ENCODE results near the gene FABP2. TPM values are rescaled to one million over a fixed set of nuclear protein-coding genes. Genes with fewer than 3 reads are reported as not detected.
A peak's percentile ranks its signal among the peaks of the same experiment; 100 is the strongest.
"Not testable (repeated sequence)": the region's sequence is repeated elsewhere in the genome, so short reads cannot be mapped to it uniquely, and the experiment has no call there.

Gene FABP2
- total RNA-seq, 1 donor from 2014 or later, result 0.80 TPM

- no peak for DNase-seq (ENCODE audit: low spot score)
These were observed 8.7 kb downstream of the FABP2 start for GRCh38 chr4:119313237-119313636.

DNA sequence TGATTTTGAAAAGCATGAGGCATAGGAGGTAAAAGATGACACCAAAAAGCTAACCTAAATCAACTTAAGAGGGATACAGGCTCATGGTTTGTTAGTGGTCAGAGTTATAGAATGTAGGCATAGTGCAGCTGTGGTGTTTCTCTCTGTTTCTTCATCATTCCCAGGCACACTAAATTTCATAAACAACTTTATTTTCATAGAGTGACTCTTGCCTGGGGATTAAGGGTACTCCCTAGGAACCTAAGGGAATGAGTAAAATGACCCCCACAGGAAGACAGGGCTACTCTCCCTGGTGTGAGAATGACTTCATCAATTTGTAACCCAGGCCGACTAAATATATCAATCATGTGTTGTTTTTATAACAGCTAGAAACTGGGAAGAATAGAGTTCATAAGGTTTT is 11.1 kb downstream of the FABP2 start:
- DNase-seq (ENCODE audit: low spot score), result no peak

- no peak for DNase-seq (ENCODE audit: low spot score)
These were observed 14.3 kb downstream of the FABP2 start for GRCh38 chr4:119307606-119308005.

DNA sequence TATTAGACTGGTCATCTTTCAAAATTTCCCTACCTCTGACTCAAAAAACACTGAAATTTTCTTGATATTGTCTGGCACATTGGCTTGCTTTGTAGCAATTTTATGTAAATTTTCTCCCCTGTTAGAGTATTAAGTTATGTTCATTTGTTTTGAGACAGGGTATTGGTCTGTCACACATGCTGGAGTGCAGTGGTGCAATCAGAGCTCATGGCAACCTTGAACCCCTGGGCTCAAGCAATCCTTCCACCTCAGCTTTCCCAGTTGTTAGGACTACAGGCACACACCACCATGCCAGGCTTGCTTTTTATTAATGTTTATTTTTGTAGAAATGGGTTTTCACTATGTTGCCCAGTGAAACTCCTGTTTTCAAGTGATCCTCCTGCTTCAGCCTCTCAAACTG is 17.5 kb downstream of the FABP2 start:
- DNase-seq (ENCODE audit: low spot score), result no peak

DNA sequence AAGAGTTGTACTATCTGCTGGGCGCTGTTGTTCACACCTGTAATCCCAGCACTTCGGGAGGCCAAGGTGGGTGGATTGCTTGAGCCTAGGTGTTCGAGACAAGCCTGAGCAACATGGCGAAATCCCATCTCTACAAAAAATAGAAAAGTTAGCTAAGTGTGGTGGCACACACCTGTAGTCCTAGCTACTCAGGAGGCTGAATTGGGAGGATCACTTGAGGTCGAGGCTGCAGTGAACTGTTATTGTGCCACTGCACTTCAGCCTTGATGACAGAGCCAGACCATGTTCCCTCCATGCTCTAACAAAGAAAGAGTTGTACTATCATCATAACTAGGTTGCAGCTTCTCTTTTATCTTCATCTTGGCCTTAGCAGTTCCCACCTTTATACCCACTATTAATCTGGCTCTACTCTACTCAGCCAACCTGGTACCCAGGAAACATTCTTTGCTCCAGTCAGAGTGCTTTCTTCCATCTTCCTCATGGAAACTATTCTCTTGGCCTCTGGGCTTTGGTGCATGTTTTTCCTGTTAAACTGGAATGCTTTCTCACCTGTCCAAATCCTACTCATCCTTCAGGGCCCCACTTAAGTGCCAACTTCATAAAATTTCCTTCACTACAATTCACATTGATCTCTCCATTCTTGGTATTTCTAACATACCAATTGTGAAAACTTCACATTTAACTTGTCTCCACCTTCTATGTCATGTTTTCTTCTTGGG is 18.2 kb downstream of the FABP2 start:
- DNase-seq (ENCODE audit: low spot score), result no peak

DNA sequence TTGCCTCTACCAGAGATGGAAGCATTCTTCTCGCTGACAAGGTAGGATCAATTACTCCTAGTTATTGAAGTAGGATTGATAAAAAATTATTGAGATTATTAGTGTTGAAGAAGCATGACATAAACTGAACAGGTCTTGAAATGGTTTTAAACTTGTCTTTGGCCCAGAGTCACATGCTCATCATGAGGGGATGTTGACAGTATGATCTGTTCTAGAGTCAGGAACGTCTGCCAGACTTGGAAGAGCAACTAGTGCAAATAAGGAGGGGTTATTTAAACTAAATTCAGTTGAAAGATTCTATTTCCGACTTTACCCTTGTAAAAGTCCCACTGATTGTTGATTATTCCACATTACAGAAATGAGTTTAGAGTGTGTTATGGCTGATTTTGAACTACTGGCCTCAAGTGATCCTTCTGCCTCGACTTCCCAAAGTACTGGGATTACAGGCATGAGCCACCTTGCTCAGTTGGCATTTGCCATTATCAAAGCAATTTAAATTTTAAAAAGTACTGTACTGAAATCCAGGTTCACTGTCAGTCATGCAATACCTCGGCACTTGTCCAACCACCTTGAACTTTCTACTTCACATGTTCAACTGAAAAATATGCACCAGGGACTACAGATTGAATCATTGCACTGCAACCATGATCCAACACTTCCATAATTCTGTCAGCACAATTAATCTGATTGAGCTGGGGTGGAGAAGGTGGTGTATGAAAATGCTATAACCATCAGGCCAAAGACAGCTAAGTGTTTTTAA is 19.7 kb downstream of the FABP2 start:
- no peak for DNase-seq (ENCODE audit: low spot score)

- peak; percentile 98 for DNase-seq (ENCODE audit: low spot score)
These were observed 21.6 kb downstream of the FABP2 start for GRCh38 chr4:119300101-119300978.

DNA sequence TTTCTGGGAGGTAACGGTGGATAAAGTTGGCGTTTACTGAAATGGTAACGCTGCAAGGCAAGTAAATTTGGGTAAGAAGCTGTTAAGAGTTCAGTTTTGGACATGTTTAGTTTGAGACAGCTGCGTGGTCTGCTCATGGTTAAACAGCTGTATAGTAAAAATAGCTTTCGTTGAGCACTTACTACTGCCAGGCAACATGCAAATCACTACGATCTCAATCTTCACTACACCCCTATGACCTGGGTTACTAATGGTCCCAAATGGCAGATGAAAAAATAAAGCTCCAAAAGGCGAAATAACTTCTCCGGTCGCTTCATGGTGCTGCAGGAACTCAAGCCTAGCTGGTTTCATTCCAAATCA is 22.2 kb downstream of the FABP2 start:
- no peak for DNase-seq (ENCODE audit: low spot score)

- no peak for DNase-seq (ENCODE audit: low spot score)
These were observed 22.7 kb downstream of the FABP2 start for GRCh38 chr4:119299260-119299671.

GRCh38 chr4:119297795-119298194 is 24.1 kb downstream of the FABP2 start:
- no peak for DNase-seq (ENCODE audit: low spot score)

DNA sequence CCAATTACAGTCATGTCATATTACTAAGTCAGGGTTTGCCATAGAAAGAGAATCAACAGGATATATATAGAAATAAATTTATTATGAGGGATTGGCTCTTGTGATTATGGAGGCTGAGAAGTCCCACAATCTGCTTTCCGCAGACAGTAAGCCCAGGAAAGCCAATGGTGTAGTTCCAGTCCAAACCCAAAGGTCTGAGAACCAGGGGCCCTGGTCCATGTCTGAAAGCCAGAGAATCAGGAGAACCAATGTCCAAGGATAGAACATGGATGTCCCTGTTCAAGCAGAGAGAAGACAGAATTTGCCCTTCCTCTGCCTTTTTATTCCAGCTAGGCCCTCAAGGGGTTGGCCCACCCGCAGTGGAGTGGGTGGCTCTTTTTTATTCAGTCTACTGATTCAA is 25.6 kb downstream of the FABP2 start:
- DNase-seq (ENCODE audit: low spot score), result no peak

DNA sequence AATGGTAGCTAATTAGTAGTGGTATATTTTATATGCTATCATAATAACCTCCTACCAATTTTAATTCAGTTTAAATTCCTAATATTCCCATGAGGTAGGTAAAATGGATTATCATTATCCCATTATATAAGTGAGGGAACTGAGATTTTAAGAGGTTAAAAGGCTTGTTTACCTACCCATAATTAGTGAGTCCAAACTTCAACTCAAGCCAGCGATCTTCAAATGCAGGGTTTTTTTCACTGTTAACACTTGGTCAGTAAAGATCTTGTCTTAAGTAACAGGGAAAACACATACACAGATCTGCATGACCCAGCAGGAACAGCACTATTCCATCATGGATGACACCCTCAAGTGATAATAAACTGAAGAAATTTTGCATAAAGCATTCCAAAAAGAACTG is 31.3 kb downstream of the FABP2 start:
- no peak for DNase-seq (ENCODE audit: low spot score)

- DNase-seq (ENCODE audit: low spot score), result no peak
These were observed 32.6 kb downstream of the FABP2 start for GRCh38 chr4:119289313-119289712.

- no peak for DNase-seq (ENCODE audit: low spot score)
These were observed 35.4 kb downstream of the FABP2 start for GRCh38 chr4:119286377-119287002.

DNA sequence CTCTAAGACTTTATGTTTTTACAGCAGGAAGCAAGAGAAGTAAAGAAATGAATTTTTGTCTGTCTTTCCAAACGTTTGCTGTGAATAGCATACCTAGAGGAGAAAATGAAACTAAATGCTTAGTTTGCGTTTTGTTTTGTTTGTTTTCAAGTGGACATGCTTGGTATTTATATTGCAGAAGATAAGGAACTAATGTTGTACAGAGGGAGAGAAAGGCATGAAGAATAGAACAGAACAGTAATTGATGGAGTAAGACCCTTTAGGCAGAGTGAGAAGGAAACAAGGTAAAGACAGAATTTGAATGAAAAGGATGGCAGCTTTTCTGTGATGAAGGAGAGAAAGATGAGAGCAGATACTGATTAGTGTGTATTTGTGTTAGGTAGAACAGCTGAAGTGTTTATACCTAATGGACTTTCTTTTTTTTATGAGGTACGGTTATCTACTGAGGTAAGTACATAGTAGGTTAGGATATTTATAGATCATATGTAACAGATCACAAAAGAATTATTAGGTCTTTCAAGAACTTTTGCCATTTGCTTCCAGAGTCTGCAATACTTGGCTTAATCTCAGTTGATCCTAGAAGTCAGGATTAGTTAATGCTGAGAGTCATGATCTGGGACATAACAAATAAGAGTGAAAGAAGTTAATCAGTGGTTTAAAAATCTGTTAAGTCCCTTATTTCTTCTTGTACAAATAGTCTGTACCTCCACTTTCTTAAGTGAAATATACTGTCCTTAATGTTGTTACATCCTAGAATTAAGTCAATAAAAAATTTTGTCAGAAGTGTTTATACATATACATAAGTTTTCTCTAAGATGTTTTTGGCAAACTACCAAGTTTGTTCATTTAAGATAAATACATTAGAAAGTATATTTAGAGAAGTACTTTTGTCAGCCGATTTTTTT is 36.8 kb downstream of the FABP2 start:
- no peak for DNase-seq (ENCODE audit: low spot score)

- no peak for DNase-seq (ENCODE audit: low spot score)
These were observed 40.5 kb downstream of the FABP2 start for GRCh38 chr4:119281393-119281792.

GRCh38 chr4:119279945-119280344 is 42.0 kb downstream of the FABP2 start:
- not testable (repeated sequence) for DNase-seq (ENCODE audit: low spot score)

DNA sequence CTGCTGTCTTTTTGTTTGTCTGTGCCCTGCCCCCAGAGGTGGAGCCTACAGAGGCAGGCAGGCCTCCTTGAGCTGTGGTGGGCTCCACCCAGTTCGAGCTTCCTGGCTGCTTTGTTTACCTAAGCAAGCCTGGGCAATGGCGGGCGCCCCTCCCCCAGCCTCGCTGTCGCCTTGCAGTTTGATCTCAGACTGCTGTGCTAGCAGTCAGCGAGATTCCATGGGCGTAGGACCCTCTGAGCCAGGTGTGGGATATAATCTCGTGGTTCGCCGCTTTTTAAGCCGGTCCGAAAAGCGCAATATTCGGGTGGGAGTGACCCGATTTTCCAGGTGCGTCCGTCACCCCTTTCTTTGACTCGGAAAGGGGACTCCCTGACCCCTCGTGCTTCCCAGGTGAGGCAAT is 42.4 kb downstream of the FABP2 start:
- DNase-seq (ENCODE audit: low spot score), result not testable (repeated sequence)

GRCh38 chr4:119271361-119272085 is 50.4 kb downstream of the FABP2 start:
- no peak for DNase-seq (ENCODE audit: low spot score)

- DNase-seq (ENCODE audit: low spot score), result no peak
These were observed 53.5 kb downstream of the FABP2 start for GRCh38 chr4:119268466-119268865.

Data from mesenteric fat pad (tissue), 1 donor.